ENCODE data around the gene KCNQ1.

- TF ChIP-seq ZNF207 (IDR thresholded peaks at IDR 0.05; ENCODE audit: borderline replicate concordance): no peak
- no peak for TF ChIP-seq ZNF274 (CRISPR knock-in tag; IDR thresholded peaks at IDR 0.05)
These were observed 94.8 kb downstream of the KCNQ1 start for GRCh38 chr11:2539371-2540222.

All from HepG2 (cell line).